HepG2 (cell line): ENCODE data around the gene SERINC2. TPM values are rescaled to one million over a fixed set of nuclear protein-coding genes. Genes with fewer than 3 reads are reported as not detected.

Source experiments
- AGO2 ChIP-seq: fragments of 200-400 bp; formaldehyde crosslinking; optimal IDR thresholded peaks from 2 replicates; pipeline ENCODE3; 2017; ENCODE audit warnings: mild to moderate bottlenecking, low read depth, low read length, moderate library complexity
- AHR ChIP-seq: IDR thresholded peaks from 2 replicates; pipeline ENCODE4 v1.6.1; 2018; ENCODE audit warnings: missing genetic modification reagents, missing compliant biosample characterization
- ATF7 ChIP-seq, 2 experiments: fragments of 450-650 bp in 1 of 2; sonication (generic) in 1 of 2; formaldehyde crosslinking in 1 of 2; IDR thresholded peaks; 2 replicates each; pipeline versions ENCODE4 v1.4.0 to v1.6.1; 2016 to 2020; ENCODE audit warnings: antibody characterized with exemption in 1 of 2, mild to moderate bottlenecking in 1 of 2, missing genetic modification reagents in 1 of 2
- FOXJ3 ChIP-seq: sonication (generic); formaldehyde crosslinking; IDR thresholded peaks from 2 replicates; pipeline ENCODE4 v1.4.0; 2020; ENCODE audit warnings: missing genetic modification reagents, mild to moderate bottlenecking, borderline replicate concordance
- HCFC1 ChIP-seq: fragments of 150-350 bp; IDR thresholded peaks from 2 replicates; pipeline ENCODE4 v1.6.1; 2014; ENCODE audit warnings: low read depth, low read length
- HNRNPLL ChIP-seq: fragments of 200-400 bp; formaldehyde crosslinking; IDR thresholded peaks from 2 replicates; pipeline ENCODE4 v1.6.1; 2017; ENCODE audit warnings: mild to moderate bottlenecking, low read depth, low read length; ENCODE audit not compliant: poor library complexity, severe bottlenecking
- HOXA5 ChIP-seq: sonication (generic); formaldehyde crosslinking; IDR thresholded peaks from 2 replicates; pipeline ENCODE4 v1.4.0; 2020; ENCODE audit warnings: missing genetic modification reagents
- IKZF5 ChIP-seq: IDR thresholded peaks from 2 replicates; pipeline ENCODE4 v1.6.1; 2018; ENCODE audit warnings: missing genetic modification reagents, mild to moderate bottlenecking, missing compliant biosample characterization
- KAT8 ChIP-seq: IDR thresholded peaks from 2 replicates; pipeline ENCODE4 v1.6.1; 2016; ENCODE audit warnings: missing genetic modification reagents, missing compliant biosample characterization
- KLF12 ChIP-seq: sonication (generic); formaldehyde crosslinking; IDR thresholded peaks from 2 replicates; pipeline ENCODE4 v1.4.0; 2020; ENCODE audit warnings: missing genetic modification reagents, borderline replicate concordance
- MAF1 ChIP-seq: sonication (generic); formaldehyde crosslinking; IDR thresholded peaks from 2 replicates; pipeline ENCODE4 v1.5.0; 2020; ENCODE audit warnings: missing genetic modification reagents, borderline replicate concordance
- MNT ChIP-seq: fragments of 450-650 bp; IDR thresholded peaks from 2 replicates; pipeline ENCODE4 v1.6.1; 2016
- NFYC ChIP-seq: IDR thresholded peaks from 2 replicates; pipeline ENCODE4 v1.6.1; 2016; ENCODE audit warnings: missing genetic modification reagents, missing compliant biosample characterization
- NRL ChIP-seq: sonication (generic); formaldehyde crosslinking; IDR thresholded peaks from 2 replicates; pipeline ENCODE4 v1.5.0; 2020; ENCODE audit warnings: missing genetic modification reagents, mild to moderate bottlenecking, moderate library complexity, borderline replicate concordance
- PLRG1 ChIP-seq: fragments of 450-650 bp; conservative IDR thresholded peaks from 2 replicates; pipeline ENCODE4 v1.6.1; 2016
- YY1 ChIP-seq: IDR thresholded peaks from 2 replicates; pipeline ENCODE4 v1.6.1; 2011; ENCODE audit warnings: low read length, low read depth, moderate library complexity, mild to moderate bottlenecking; ENCODE audit not compliant: insufficient read depth, insufficient replicate concordance
- ZBTB25 ChIP-seq: IDR thresholded peaks from 2 replicates; pipeline ENCODE4 v1.6.1; 2018; ENCODE audit warnings: missing genetic modification reagents
- ZNF414 ChIP-seq: sonication (generic); formaldehyde crosslinking; IDR thresholded peaks from 2 replicates; pipeline ENCODE4 v1.5.0; 2020; ENCODE audit warnings: missing genetic modification reagents
- ZNF770 ChIP-seq: sonication (generic); formaldehyde crosslinking; IDR thresholded peaks from 2 replicates; pipeline ENCODE4 v1.5.0; 2020; ENCODE audit warnings: mild to moderate bottlenecking, missing genetic modification reagents
- ZNF777 ChIP-seq: sonication (generic); formaldehyde crosslinking; IDR thresholded peaks from 2 replicates; pipeline ENCODE4 v1.4.0; 2020; ENCODE audit warnings: missing genetic modification reagents
- ZNF784 ChIP-seq: sonication (generic); formaldehyde crosslinking; IDR thresholded peaks from 2 replicates; pipeline ENCODE4 v1.5.1; 2020; ENCODE audit warnings: missing genetic modification reagents, mild to moderate bottlenecking, borderline replicate concordance
- ZSCAN25 ChIP-seq: sonication (generic); formaldehyde crosslinking; IDR thresholded peaks from 2 replicates; pipeline ENCODE4 v1.8.0; 2022; ENCODE audit warnings: mild to moderate bottlenecking, missing genetic modification reagents
- polyA plus RNA-seq, 8 experiments: library from polyadenylated mRNA; depleted of rRNA in 3 of 8; stranded (reverse) in 7 of 8; unstranded in 1 of 8; fragments of >200 nt; fragmentation: Illumina TruSeq in 4 of 8; extraction: Trizol in 4 of 8; gene quantifications; 2 replicates each; pipeline versions ENCODE4 v1.2.1 to v1.2.3, GENCODE V29; 2011 to 2016; ENCODE audit warnings: low read depth in 4 of 8, missing spikeins in 1 of 8, mixed read lengths in 1 of 8; ENCODE audit not compliant: insufficient read depth in 1 of 8
- total RNA-seq, 5 experiments: library from RNA; depleted of rRNA; stranded (reverse); fragments of >200 nt; fragmentation: Illumina TruSeq; extraction: Trizol; gene quantifications; 2 replicates each; pipeline ENCODE4 v1.2.3, GENCODE V29; 2016; ENCODE audit warnings: low read depth in 1 of 5

Gene SERINC2
- total and polyA plus RNA-seq, 2 of the 13 experiments (the other 11 are each of a cell fraction or from before 2014, with no cell fraction given), result 4.8 to 126 TPM

GRCh38 chr1:31373056-31373896, 39.7 kb upstream of the SERINC2 start, which contains the start of gene FABP3 (continued):
- TF ChIP-seq FOXJ3, result no peak
- no peak for TF ChIP-seq ZNF770 (CRISPR knock-in tag)
- no peak for TF ChIP-seq KAT8 (CRISPR knock-in tag)
- no peak for TF ChIP-seq MAF1
- no peak for TF ChIP-seq ATF7 (IDR thresholded peaks at IDR 0.05)
- TF ChIP-seq ATF7 (CRISPR knock-in tag; IDR thresholded peaks at IDR 0.05), result no peak
- TF ChIP-seq HNRNPLL, result no peak
- peak; percentile 5; the same call in 1 of the 2 replicates for TF ChIP-seq KLF12 (CRISPR knock-in tag)
- no peak for TF ChIP-seq IKZF5
- no peak for TF ChIP-seq PLRG1
- TF ChIP-seq ZBTB25 (CRISPR knock-in tag), result no peak
- TF ChIP-seq ZNF414 (CRISPR knock-in tag), result no peak
- TF ChIP-seq AGO2, result peak; percentile 67
- no peak for TF ChIP-seq HCFC1
- no peak for TF ChIP-seq MNT
- TF ChIP-seq ZNF777 (CRISPR knock-in tag), result no peak
- TF ChIP-seq ZSCAN25, result peak; percentile 94
- no peak for TF ChIP-seq ZNF784 (CRISPR knock-in tag)
- TF ChIP-seq HOXA5 (CRISPR knock-in tag), result no peak
- TF ChIP-seq NRL, result no peak
- no peak for TF ChIP-seq NFYC (CRISPR knock-in tag)
- no peak for TF ChIP-seq AHR (CRISPR knock-in tag)
- no peak for TF ChIP-seq YY1
